ENCODE results near the gene CFAP161. TPM values are rescaled to one million over a fixed set of nuclear protein-coding genes. Genes with fewer than 3 reads are reported as not detected.

Gene CFAP161
- total and polyA plus RNA-seq, 3 donors from 2014 or later, result 4.6 to 19.7 (median 8.7) TPM

DNA sequence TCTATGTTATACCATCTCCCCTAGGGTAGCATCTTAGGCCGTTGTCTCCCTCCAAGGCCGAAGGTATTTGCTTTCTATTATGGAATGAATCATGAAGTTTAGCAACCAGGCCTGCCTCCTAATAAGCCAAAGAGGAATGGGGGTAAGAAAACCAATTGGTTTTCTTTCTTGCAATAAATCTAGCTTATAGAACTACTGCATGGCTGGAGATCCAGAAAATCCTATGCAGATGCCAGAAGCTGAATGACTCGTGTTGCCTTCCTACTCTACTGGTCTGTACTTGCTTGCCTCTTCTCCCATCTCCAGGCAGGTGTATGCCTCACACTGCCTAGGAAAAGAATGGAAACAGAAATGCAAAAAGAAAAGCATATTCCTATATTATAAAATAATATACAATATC, 31.5 kb downstream of the CFAP161 start:
- WGBS, 2 donors, result 75 to 94% methylated on average over 3 of the region's 3 CpGs
- Histone ChIP-seq H3K4me3 (no peak overlapping the region), H3K36me3 (ENCODE audit: low read depth, missing control alignments) (no peaks in the 10 kb centered on the region), H3K27me3 (no peaks in the 10 kb centered on the region), H3K27ac (no peak overlapping the region), H3K4me1 (peaks cover 28% of the 10 kb centered on the region), H3K9me3 (no peaks in the 10 kb centered on the region)
- intact Hi-C loops (cut with DNase I; ENCODE audit: low total_unique reads), result no loop called here
- TF ChIP-seq, protein P1, sequence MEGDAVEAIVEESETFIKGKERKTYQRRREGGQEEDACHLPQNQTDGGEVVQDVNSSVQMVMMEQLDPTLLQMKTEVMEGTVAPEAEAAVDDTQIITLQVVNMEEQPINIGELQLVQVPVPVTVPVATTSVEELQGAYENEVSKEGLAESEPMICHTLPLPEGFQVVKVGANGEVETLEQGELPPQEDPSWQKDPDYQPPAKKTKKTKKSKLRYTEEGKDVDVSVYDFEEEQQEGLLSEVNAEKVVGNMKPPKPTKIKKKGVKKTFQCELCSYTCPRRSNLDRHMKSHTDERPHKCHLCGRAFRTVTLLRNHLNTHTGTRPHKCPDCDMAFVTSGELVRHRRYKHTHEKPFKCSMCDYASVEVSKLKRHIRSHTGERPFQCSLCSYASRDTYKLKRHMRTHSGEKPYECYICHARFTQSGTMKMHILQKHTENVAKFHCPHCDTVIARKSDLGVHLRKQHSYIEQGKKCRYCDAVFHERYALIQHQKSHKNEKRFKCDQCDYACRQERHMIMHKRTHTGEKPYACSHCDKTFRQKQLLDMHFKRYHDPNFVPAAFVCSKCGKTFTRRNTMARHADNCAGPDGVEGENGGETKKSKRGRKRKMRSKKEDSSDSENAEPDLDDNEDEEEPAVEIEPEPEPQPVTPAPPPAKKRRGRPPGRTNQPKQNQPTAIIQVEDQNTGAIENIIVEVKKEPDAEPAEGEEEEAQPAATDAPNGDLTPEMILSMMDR (IDR thresholded peaks at IDR 0.05), result no peak
- TF ChIP-seq POLR2A (IDR thresholded peaks at IDR 0.05), result no peak
- DNase-seq, result no peak

DNA sequence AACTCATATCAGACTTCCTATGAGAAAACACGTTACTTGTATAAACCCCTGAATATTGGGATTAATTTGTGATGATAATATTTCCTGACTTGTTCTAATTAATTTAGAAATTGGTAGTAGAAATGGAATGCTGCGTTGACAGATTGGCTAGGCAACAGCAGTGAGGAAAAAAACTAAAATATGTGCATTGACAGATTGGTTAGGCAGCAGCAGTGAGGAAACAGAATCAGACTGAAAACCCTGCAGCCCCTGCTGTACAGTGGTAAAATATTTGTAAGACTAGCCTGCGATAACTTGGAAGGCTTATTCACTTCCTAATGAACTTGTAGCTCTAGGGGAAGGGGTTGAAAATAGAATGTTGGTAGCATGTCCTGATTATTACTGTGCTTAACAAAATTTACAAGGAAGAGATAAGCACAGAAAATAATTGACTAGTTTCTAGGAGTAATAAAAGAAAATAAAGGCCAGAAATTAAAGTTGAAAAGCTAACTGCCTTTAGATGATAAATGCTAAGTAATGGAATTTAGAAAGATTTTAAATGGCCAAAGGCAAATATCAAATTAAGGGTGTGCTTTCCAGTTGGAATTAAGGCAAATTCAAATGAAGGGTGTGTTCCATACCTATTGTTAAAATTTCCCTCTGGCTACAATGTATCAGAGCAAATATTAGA, 32.7 kb downstream of the CFAP161 start:
- H3K4me3 ChIP-seq, result no peak overlapping the region
- WGBS, 2 donors, result 65 to 74% methylated on average over 3 of the region's 3 CpGs
- no peak for DNase-seq
- no peak for TF ChIP-seq POLR2A (IDR thresholded peaks at IDR 0.05)
- TF ChIP-seq, protein P1 (IDR thresholded peaks at IDR 0.05), result no peak
- H3K27me3 ChIP-seq, result no peaks in the 10 kb centered on the region
- no peaks in the 10 kb centered on the region for H3K9me3 ChIP-seq
- no peaks in the 10 kb centered on the region for H3K36me3 ChIP-seq (ENCODE audit: low read depth, missing control alignments)
- intact Hi-C loops (cut with DNase I; ENCODE audit: low total_unique reads), result no loop called here
- H3K4me1 ChIP-seq, result peaks cover 18% of the 10 kb centered on the region
- no peak overlapping the region for H3K27ac ChIP-seq

DNA sequence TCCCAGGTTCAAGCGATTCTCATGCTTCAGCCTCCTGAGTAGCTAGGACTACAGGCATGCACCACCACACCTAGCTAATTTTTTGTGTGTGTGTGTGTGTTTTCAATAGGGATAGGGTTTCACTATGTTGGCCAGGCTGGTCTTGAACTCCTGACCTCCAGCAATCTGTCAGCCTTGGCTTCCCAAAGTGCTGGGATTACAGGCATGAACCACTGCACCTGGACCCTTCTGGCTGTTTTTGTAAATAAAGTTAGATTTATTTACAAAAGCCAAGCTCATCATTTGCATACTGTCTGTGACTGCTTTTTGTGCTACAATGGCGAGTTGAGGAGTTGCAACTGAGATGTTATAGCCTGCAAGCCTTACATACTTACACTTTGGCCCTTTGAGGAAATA, 34.1 kb downstream of the CFAP161 start:
- Histone ChIP-seq H3K27ac (no peak overlapping the region), H3K4me1 (peaks cover 15% of the 10 kb centered on the region), H3K36me3 (ENCODE audit: low read depth, missing control alignments) (no peaks in the 10 kb centered on the region), H3K27me3 (no peaks in the 10 kb centered on the region), H3K4me3 (no peak overlapping the region), H3K9me3 (no peaks in the 10 kb centered on the region)
- TF ChIP-seq, protein P1 (IDR thresholded peaks at IDR 0.05), result no peak
- no peak for TF ChIP-seq POLR2A (IDR thresholded peaks at IDR 0.05)
- 91 to 96% methylated on average over 2 of the region's 2 CpGs for WGBS, 2 donors
- intact Hi-C loops (cut with DNase I; ENCODE audit: low total_unique reads), result no loop called here
- DNase-seq, result no peak

DNA sequence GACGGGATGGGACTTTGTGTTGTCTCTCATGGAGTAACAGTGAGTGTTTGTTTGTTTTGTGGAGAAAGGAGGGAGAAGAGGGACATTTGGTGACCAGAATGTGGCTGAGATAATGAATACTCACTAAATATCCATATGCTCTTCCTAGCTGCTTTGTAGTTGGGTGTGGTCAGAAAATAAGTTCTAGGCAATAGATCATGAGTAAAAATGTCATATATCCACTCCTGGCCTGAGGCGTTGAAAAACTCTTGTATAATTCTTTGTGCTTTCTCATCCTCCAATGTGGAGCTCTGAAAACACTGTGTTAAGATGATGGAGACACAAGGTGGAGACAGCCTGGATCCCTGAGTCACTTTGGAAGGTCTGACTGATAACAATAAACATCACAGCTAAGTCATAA, 34.6 kb downstream of the CFAP161 start:
- 90 to 94% methylated on average over 2 of the region's 2 CpGs for WGBS, 2 donors
- no peaks in the 10 kb centered on the region for H3K9me3 ChIP-seq
- no peak overlapping the region for H3K27ac ChIP-seq
- no peak overlapping the region for H3K4me3 ChIP-seq
- no peaks in the 10 kb centered on the region for H3K36me3 ChIP-seq (ENCODE audit: low read depth, missing control alignments)
- TF ChIP-seq, protein P1 (IDR thresholded peaks at IDR 0.05), result no peak
- no peak for TF ChIP-seq POLR2A (IDR thresholded peaks at IDR 0.05)
- intact Hi-C loops (cut with DNase I; ENCODE audit: low total_unique reads), result no loop called here
- H3K27me3 ChIP-seq, result no peaks in the 10 kb centered on the region
- no peak for DNase-seq
- peaks cover 15% of the 10 kb centered on the region for H3K4me1 ChIP-seq

DNA sequence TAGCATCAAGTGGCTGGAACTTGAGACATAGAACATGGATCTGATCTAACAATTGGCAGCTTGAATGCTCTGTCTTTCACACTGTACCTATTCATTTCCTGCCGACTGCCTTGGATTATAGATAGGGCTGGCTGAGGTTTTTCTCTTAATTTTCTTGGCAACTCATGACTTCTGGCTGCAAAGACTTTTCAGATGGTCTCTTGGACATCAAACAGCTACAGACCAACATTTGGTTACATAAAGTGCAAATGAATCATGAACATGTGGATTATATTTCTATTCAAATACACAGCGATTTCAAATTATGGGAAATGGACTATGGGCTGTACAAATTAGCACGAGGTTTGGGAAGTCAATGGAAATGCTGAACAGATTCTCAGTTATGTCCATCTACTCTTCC, 36.4 kb downstream of the CFAP161 start:
- Histone ChIP-seq H3K27me3 (no peaks in the 10 kb centered on the region), H3K9me3 (no peaks in the 10 kb centered on the region), H3K4me3 (no peak overlapping the region), H3K4me1 (peaks cover 23% of the 10 kb centered on the region), H3K36me3 (ENCODE audit: low read depth, missing control alignments) (no peaks in the 10 kb centered on the region), H3K27ac (peak overlapping the region in 1 of 2 donors; percentile 16)
- TF ChIP-seq, protein P1 (IDR thresholded peaks at IDR 0.05), result no peak
- TF ChIP-seq POLR2A (IDR thresholded peaks at IDR 0.05), result no peak
- intact Hi-C loops (cut with DNase I; ENCODE audit: low total_unique reads), result no loop called here
- WGBS, 2 donors, result 45 to 56% methylated on average over 3 of the region's 3 CpGs
- DNase-seq, result no peak
